Keratinocyte (primary cell): ENCODE data around the gene ADCY7. TPM values are rescaled to one million over a fixed set of nuclear protein-coding genes. Genes with fewer than 3 reads are reported as not detected.

Experiments
- DNase-seq: peaks from one replicate; pipeline ENCODE4 v3.0.0-alpha.2; 2011; ENCODE audit warnings: low read depth, missing footprints, low spot score
- FAIRE-seq: peaks from 2 replicates; lab custom pipeline; 2011; peaks lifted over from hg19 to GRCh38; lab: Jason Lieb, UNC
- H2AFZ ChIP-seq: 2 replicates; pipeline ENCODE4 v1.6.0; 2012; ENCODE audit warnings: low read length, control low read depth, inconsistent platforms; ENCODE audit not compliant: control insufficient read depth
- H3K27ac ChIP-seq: 2 replicates; pipeline ENCODE4 v1.5.1; 2011; ENCODE audit warnings: low read length; ENCODE audit not compliant: control insufficient read depth, insufficient read depth
- H3K27me3 ChIP-seq: 3 replicates; pipeline ENCODE4 v1.6.0; 2011; ENCODE audit warnings: low read length; ENCODE audit not compliant: control insufficient read depth, insufficient read depth; ENCODE audit errors: extremely low read depth
- H3K36me3 ChIP-seq, 2 experiments: 2 replicates in 1 of 2; 3 replicates in 1 of 2; pipeline ENCODE4 v1.5.1; 2011; ENCODE audit warnings: low read length in 2 of 2, mild to moderate bottlenecking in 1 of 2; ENCODE audit not compliant: control insufficient read depth in 2 of 2, insufficient read depth in 2 of 2; ENCODE audit errors: extremely low read depth in 1 of 2
- H3K4me1 ChIP-seq: 3 replicates; pipeline ENCODE4 v1.5.1; 2011; ENCODE audit warnings: low read length; ENCODE audit not compliant: control insufficient read depth, insufficient read depth; ENCODE audit errors: extremely low read depth
- H3K4me2 ChIP-seq: 3 replicates; pipeline ENCODE4 v1.6.0; 2011; ENCODE audit warnings: low read depth, low read length; ENCODE audit not compliant: control insufficient read depth, insufficient read depth; ENCODE audit errors: extremely low read depth
- H3K4me3 ChIP-seq, 3 experiments: fragments of 200-600 bp in 1 of 3; sonication (generic) in 1 of 3; 2 replicates in 2 of 3; 3 replicates in 1 of 3; pipeline ENCODE4 v1.5.1; 2011 to 2016; ENCODE audit warnings: low read length in 3 of 3, mild to moderate bottlenecking in 3 of 3, control low read depth in 2 of 3, inconsistent platforms in 1 of 3, low read depth in 1 of 3, mixed read lengths in 1 of 3, mixed run types in 1 of 3, moderate library complexity in 1 of 3; ENCODE audit not compliant: control insufficient read depth in 2 of 3, insufficient read depth in 2 of 3; ENCODE audit errors: extremely low read depth in 1 of 3
- H3K79me2 ChIP-seq: 2 replicates; pipeline ENCODE4 v1.6.0; 2012; ENCODE audit warnings: low read length; ENCODE audit not compliant: control insufficient read depth, insufficient read depth
- H3K9ac ChIP-seq: 3 replicates; pipeline ENCODE4 v1.6.0; 2011; ENCODE audit warnings: low read length; ENCODE audit not compliant: control insufficient read depth, insufficient read depth; ENCODE audit errors: extremely low read depth
- H3K9me1 ChIP-seq: 3 replicates; pipeline ENCODE4 v1.6.0; 2011; ENCODE audit warnings: low read length; ENCODE audit not compliant: control insufficient read depth, insufficient read depth; ENCODE audit errors: extremely low read depth
- H3K9me3 ChIP-seq: 2 replicates; pipeline ENCODE4 v1.5.1; 2012; ENCODE audit warnings: low read depth, low read length; ENCODE audit not compliant: control insufficient read depth
- H4K20me1 ChIP-seq: 3 replicates; pipeline ENCODE4 v1.6.0; 2011; ENCODE audit warnings: low read length; ENCODE audit not compliant: control insufficient read depth, insufficient read depth; ENCODE audit errors: extremely low read depth
- EZH2 ChIP-seq: IDR thresholded peaks from one replicate; pipeline ENCODE4 v1.6.1; 2012; ENCODE audit warnings: inconsistent platforms, mild to moderate bottlenecking, low read length, moderate library complexity
- dilution Hi-C: fragments of 300-500 bp; cut with MboI; formaldehyde crosslinking; loops from one replicate; pipeline ENCODE4 v1.7.0; 2020; ENCODE audit warnings: low sequenced_read_pairs; ENCODE audit not compliant: extremely low pct_ligation_motif_present
- polyA plus RNA-seq, 5 experiments: library from polyadenylated mRNA; depleted of rRNA in 3 of 5; stranded (reverse) in 3 of 5; stranded (forward) in 1 of 5; unstranded in 1 of 5; fragments of >200 nt; gene quantifications; 1 replicate in 1 of 5; 2 replicates in 3 of 5; 3 replicates in 1 of 5; pipeline versions ENCODE4 v1.2.1 to v1.2.3, GENCODE V29; 2011 to 2012; ENCODE audit warnings: missing spikeins in 2 of 5, low read depth in 1 of 5, low replicate concordance in 1 of 5
- TF ChIP-seq, protein P1 (sequence below), 3 experiments: IDR thresholded peaks in 1 of 3; conservative IDR thresholded peaks in 1 of 3; optimal IDR thresholded peaks in 1 of 3; 2 replicates in 2 of 3; 3 replicates in 1 of 3; pipeline versions ENCODE3 to v1.5.1; 2011; ENCODE audit warnings: low read length in 3 of 3, mild to moderate bottlenecking in 3 of 3, moderate library complexity in 2 of 3, control low read depth in 1 of 3, inconsistent platforms in 1 of 3; ENCODE audit not compliant: insufficient read depth in 2 of 3; ENCODE audit errors: extremely low read depth in 1 of 3

The ADCY7 gene
- polyA plus RNA-seq, 1 donor (not counting 4 experiments of a cell fraction or from before 2014, with no cell fraction given), result 5.1 TPM

DNA sequence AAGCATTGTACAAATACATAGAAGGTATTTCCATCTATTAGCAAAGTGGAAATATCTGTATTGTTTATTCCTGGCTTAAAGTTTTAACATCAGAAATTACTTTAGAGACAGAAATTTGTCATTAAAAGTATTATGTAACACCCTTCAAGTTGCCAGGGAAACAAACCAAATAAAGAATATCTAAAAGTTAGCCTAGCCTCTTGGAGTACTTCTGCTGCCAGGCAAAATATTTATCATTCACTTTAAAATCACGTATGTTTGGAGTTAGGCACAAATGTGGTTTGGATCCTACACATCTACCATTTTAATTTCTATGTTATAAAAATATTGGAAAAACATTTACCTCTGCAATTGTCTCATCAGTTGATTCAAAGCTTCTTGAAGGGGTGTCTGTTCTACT is 87.7 kb downstream of the ADCY7 start:
- Histone ChIP-seq H4K20me1 (no peaks in the 10 kb centered on the region), H3K79me2 (peaks cover 26% of the 10 kb centered on the region), H3K27ac (no peak overlapping the region), H3K4me1 (no peaks in the 10 kb centered on the region), H3K4me3 (no peak overlapping the region), H3K9ac (no peak overlapping the region), H2AFZ (no peak overlapping the region), H3K9me3 (no peaks in the 10 kb centered on the region), H3K4me2 (no peak overlapping the region), H3K36me3 (peaks cover 6 to 8% of the 10 kb centered on the region in 2 experiments), H3K27me3 (no peaks in the 10 kb centered on the region), H3K9me1 (no peaks in the 10 kb centered on the region)
- no peak for FAIRE-seq
- dilution Hi-C loops, result no loop called here
- no peak for TF ChIP-seq EZH2
- TF ChIP-seq, protein P1, sequence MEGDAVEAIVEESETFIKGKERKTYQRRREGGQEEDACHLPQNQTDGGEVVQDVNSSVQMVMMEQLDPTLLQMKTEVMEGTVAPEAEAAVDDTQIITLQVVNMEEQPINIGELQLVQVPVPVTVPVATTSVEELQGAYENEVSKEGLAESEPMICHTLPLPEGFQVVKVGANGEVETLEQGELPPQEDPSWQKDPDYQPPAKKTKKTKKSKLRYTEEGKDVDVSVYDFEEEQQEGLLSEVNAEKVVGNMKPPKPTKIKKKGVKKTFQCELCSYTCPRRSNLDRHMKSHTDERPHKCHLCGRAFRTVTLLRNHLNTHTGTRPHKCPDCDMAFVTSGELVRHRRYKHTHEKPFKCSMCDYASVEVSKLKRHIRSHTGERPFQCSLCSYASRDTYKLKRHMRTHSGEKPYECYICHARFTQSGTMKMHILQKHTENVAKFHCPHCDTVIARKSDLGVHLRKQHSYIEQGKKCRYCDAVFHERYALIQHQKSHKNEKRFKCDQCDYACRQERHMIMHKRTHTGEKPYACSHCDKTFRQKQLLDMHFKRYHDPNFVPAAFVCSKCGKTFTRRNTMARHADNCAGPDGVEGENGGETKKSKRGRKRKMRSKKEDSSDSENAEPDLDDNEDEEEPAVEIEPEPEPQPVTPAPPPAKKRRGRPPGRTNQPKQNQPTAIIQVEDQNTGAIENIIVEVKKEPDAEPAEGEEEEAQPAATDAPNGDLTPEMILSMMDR (optimal IDR thresholded peaks at IDR 0.05 in 1 of 3, IDR thresholded peaks at IDR 0.05 in 1 of 3, conservative IDR thresholded peaks at IDR 0.05 in 1 of 3; ENCODE audit: extremely low read depth in 1 of 3, insufficient read depth in 2 of 3, low read length in 3 of 3), result no peak
- DNase-seq, result no peak

DNA sequence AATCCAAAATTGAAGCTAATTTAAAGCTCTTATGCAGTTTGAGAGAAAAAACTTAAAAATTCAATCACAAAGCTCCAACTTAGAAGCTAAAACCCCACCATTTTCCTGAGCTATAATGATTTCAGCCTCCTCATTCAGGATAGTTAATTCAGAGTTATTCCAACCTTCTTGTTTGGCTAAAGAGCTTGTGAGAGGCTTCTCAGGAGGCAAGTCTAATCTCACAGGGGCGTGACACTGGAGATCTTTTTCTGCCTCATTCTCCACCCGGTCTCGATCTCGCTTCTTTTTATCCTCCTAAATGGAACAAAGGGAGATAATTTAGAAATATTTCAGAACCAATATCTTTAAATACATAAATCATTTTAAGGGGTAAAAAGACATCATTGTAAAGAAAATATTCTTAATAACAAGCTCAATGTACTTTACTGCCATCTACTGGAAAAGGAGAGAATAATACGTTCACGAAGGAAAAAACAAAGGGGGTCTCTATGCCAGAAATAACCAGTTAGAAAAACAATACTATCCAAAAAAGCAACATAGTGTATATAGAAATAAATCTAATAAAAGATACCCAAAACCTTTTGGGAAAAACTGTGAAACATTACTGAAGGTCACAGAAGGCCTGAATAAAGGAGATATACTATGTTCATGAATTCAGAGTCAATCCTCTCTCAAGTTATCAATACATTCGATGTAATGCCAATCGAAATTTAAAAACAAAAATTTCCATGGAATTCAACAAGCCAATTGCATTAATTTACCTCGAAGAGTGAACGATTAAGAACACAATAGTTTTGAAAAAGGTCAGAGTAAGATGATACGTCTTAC is 88.5 kb downstream of the ADCY7 start:
- no peak overlapping the region for H3K4me2 ChIP-seq
- H3K9me1 ChIP-seq, result no peaks in the 10 kb centered on the region
- peaks cover 2% of the 10 kb centered on the region for H3K4me1 ChIP-seq
- no peaks in the 10 kb centered on the region for H3K9me3 ChIP-seq
- H3K36me3 ChIP-seq, result peaks cover 7 to 8% of the 10 kb centered on the region in 2 experiments
- FAIRE-seq (no peak), DNase-seq (no peak)
- no peak overlapping the region for H3K27ac ChIP-seq
- no peaks in the 10 kb centered on the region for H3K27me3 ChIP-seq
- H3K4me3 ChIP-seq, result no peak overlapping the region
- no peaks in the 10 kb centered on the region for H4K20me1 ChIP-seq
- H2AFZ ChIP-seq, result no peak overlapping the region
- H3K79me2 ChIP-seq, result peaks cover 33% of the 10 kb centered on the region
- H3K9ac ChIP-seq, result no peak overlapping the region
- TF ChIP-seq, protein P1 (optimal IDR thresholded peaks at IDR 0.05 in 1 of 3, IDR thresholded peaks at IDR 0.05 in 1 of 3, conservative IDR thresholded peaks at IDR 0.05 in 1 of 3; ENCODE audit: extremely low read depth in 1 of 3, insufficient read depth in 2 of 3, low read length in 3 of 3), result peak in 1 of 3 experiments; percentile 38
- TF ChIP-seq EZH2, result no peak
- dilution Hi-C loops, result no loop called here
